NCI-H1436 treated with DMSO at 0.1 percent for 48 hours (cell line): ENCODE measurements around the gene NKAPL.

ENCODE experiments used
- DNase-seq: peaks from one replicate; lab custom pipeline; 2025; lab: John Stamatoyannopoulos, UW

The NKAPL gene

GRCh38 chr6:28245206-28245941 is 13.7 kb upstream of the NKAPL start:
- DNase-seq: no peak

GRCh38 chr6:28248916-28249315 is 10.2 kb upstream of the NKAPL start:
- DNase-seq: no peak

GRCh38 chr6:28250747-28251146 is 8.3 kb upstream of the NKAPL start:
- no peak for DNase-seq

GRCh38 chr6:28251661-28252008 is 7.5 kb upstream of the NKAPL start:
- DNase-seq: no peak

GRCh38 chr6:28252009-28252975 is 6.8 kb upstream of the NKAPL start, which contains the start of gene ZKSCAN4:
ZKSCAN4 (minus strand) TSS chr6:28252269; CDS start chr6:28251980, 289 bp downstream.
- DNase-seq: peak; percentile 33

- DNase-seq: no peak
Measured at GRCh38 chr6:28254121-28254519, 5.0 kb upstream of the NKAPL start.

- no peak for DNase-seq
Measured at GRCh38 chr6:28257042-28257441, 2.1 kb upstream of the NKAPL start.

GRCh38 chr6:28263922-28264321 is 4.8 kb downstream of the NKAPL start:
- no peak for DNase-seq

- no peak for DNase-seq
Measured at GRCh38 chr6:28264834-28265401, 5.8 kb downstream of the NKAPL start.

- DNase-seq: no peak
Measured at GRCh38 chr6:28266563-28266961, 7.5 kb downstream of the NKAPL start.

- peak; percentile 46 for DNase-seq
Measured at GRCh38 chr6:28266962-28267694, 8.0 kb downstream of the NKAPL start, which contains the start of gene ZSCAN26. ZSCAN26 (plus strand) TSS chr6:28267143; CDS start chr6:28271920, 4,777 bp downstream.

- no peak for DNase-seq
Measured at GRCh38 chr6:28267695-28268059, 8.6 kb downstream of the NKAPL start.

GRCh38 chr6:28269492-28269891 is 10.4 kb downstream of the NKAPL start:
- no peak for DNase-seq

- DNase-seq: no peak
Measured at GRCh38 chr6:28274888-28275287, 15.8 kb downstream of the NKAPL start.

- DNase-seq: no peak
Measured at GRCh38 chr6:28277746-28278145, 18.6 kb downstream of the NKAPL start.

- no peak for DNase-seq
Measured at GRCh38 chr6:28280595-28281287, 21.6 kb downstream of the NKAPL start.

GRCh38 chr6:28281288-28282064 is 22.4 kb downstream of the NKAPL start, which contains the start of gene PGBD1:
PGBD1 (plus strand) TSS chr6:28281572; CDS start chr6:28283814, 2,242 bp downstream.
- peak; percentile 43 for DNase-seq

- no peak for DNase-seq
Measured at GRCh38 chr6:28282926-28283325, 23.8 kb downstream of the NKAPL start.

- no peak for DNase-seq
Measured at GRCh38 chr6:28291573-28291972, 32.5 kb downstream of the NKAPL start.

GRCh38 chr6:28295326-28295725 is 36.2 kb downstream of the NKAPL start:
- no peak for DNase-seq
